IMR-90 (cell line): Measurements from ENCODE around the gene SSBP3. TPM values are rescaled to one million over a fixed set of nuclear protein-coding genes. Genes with fewer than 3 reads are reported as not detected.

Source experiments
- ATAC-seq: fragments of 200-7000 bp; cut with Tn5 transposase; 2 replicates; pipeline ENCODE4 v1.9.1; 2020; ENCODE audit warnings: low read depth, mild to moderate bottlenecking, moderate library complexity
- BruUV-seq: library from RNA; stranded (reverse); fragments of 400-500 nt; replicated peaks from 2 replicates; lab custom pipeline; 2021; lab: Mats Ljungman, UMichigan
- CTCF ChIA-PET: fragments of 300-600 bp; formaldehyde crosslinking; extraction: SDS; loops from one replicate; lab custom pipeline; 2021; ENCODE audit warnings: antibody characterized with exemption; lab: Yijun Ruan, JAX
- POLR2A ChIA-PET: fragments of 300-600 bp; sonication (Branson Sonifier 250); formaldehyde crosslinking; loops from one replicate; lab custom pipeline; 2022; ENCODE audit warnings: antibody characterized with exemption; ENCODE audit not compliant: unreplicated experiment; lab: Charles Lee
- DNase-seq: peaks from one replicate; pipeline ENCODE4 v3.0.0; 2013
- H2AFZ ChIP-seq: replicated peaks from 2 replicates; pipeline ENCODE3; 2013; ENCODE audit warnings: low read length, mild to moderate bottlenecking; ENCODE audit not compliant: poor library complexity
- H2AK5ac ChIP-seq: 2 replicates; pipeline ENCODE4 v1.6.1; 2013; ENCODE audit warnings: low read depth, low read length, inconsistent platforms
- H2AK9ac ChIP-seq: replicated peaks from 2 replicates; pipeline ENCODE3; 2013; ENCODE audit warnings: mild to moderate bottlenecking, low read depth, low read length, moderate library complexity; ENCODE audit not compliant: poor library complexity
- H2BK120ac ChIP-seq: 2 replicates; pipeline ENCODE4 v1.6.1; 2013; ENCODE audit warnings: low read depth, low read length, inconsistent platforms
- H2BK15ac ChIP-seq: 3 replicates; pipeline ENCODE4 v1.6.1; 2013; ENCODE audit warnings: low read depth, low read length, inconsistent platforms
- H2BK20ac ChIP-seq: 2 replicates; pipeline ENCODE4 v1.6.1; 2013; ENCODE audit warnings: low read depth, mild to moderate bottlenecking, inconsistent platforms, low read length, moderate library complexity
- H2BK5ac ChIP-seq: 2 replicates; pipeline ENCODE4 v1.6.1; 2013; ENCODE audit warnings: mild to moderate bottlenecking, low read depth, low read length, inconsistent platforms; ENCODE audit not compliant: poor library complexity, severe bottlenecking
- H3K14ac ChIP-seq: replicated peaks from 2 replicates; pipeline ENCODE4 v1.6.1; 2013; ENCODE audit warnings: low read depth, low read length, inconsistent platforms
- H3K18ac ChIP-seq: 2 replicates; pipeline ENCODE4 v1.6.1; 2013; ENCODE audit warnings: low read depth, low read length, control low read depth
- H3K23ac ChIP-seq: 2 replicates; pipeline ENCODE4 v1.6.1; 2013; ENCODE audit warnings: low read depth, low read length, inconsistent platforms
- H3K27ac ChIP-seq: 2 replicates; pipeline ENCODE4 v1.5.1; 2013; ENCODE audit warnings: mild to moderate bottlenecking, control low read depth, low read length; ENCODE audit not compliant: insufficient read depth
- H3K27me3 ChIP-seq: 2 replicates; pipeline ENCODE4 v1.6.1; 2013; ENCODE audit warnings: low read length; ENCODE audit not compliant: control insufficient read depth, insufficient read depth
- H3K36me3 ChIP-seq: 2 replicates; pipeline ENCODE4 v1.6.1; 2013; ENCODE audit warnings: low read length, mixed read lengths; ENCODE audit not compliant: control insufficient read depth, insufficient read depth
- H3K4ac ChIP-seq: 2 replicates; pipeline ENCODE4 v1.6.1; 2013; ENCODE audit warnings: low read depth, low read length, inconsistent platforms
- H3K4me1 ChIP-seq: 2 replicates; pipeline ENCODE4 v1.6.1; 2013; ENCODE audit warnings: low read length, mixed read lengths; ENCODE audit not compliant: control insufficient read depth, insufficient read depth
- H3K4me2 ChIP-seq: 2 replicates; pipeline ENCODE4 v1.6.1; 2013; ENCODE audit warnings: low read depth, mild to moderate bottlenecking, control low read depth, low read length, moderate library complexity
- H3K4me3 ChIP-seq: 2 replicates; pipeline ENCODE4 v1.5.1; 2013; ENCODE audit warnings: low read depth, mild to moderate bottlenecking, control low read depth, low read length, moderate library complexity; ENCODE audit not compliant: insufficient read depth
- H3K56ac ChIP-seq: 2 replicates; pipeline ENCODE4 v1.6.1; 2013; ENCODE audit warnings: low read length, inconsistent platforms; ENCODE audit not compliant: insufficient read depth; ENCODE audit errors: extremely low read depth
- H3K79me1 ChIP-seq, 2 experiments: 2 replicates each; pipeline ENCODE4 v1.6.1; 2013; ENCODE audit warnings: low read length in 2 of 2, inconsistent platforms in 1 of 2, low read depth in 1 of 2
- H3K9ac ChIP-seq: 2 replicates; pipeline ENCODE4 v1.6.1; 2013; ENCODE audit warnings: low read depth, low read length, control low read depth
- H3K9me1 ChIP-seq: 2 replicates; pipeline ENCODE4 v1.6.1; 2013; ENCODE audit warnings: low read length, inconsistent platforms; ENCODE audit not compliant: insufficient read depth
- H3K9me3 ChIP-seq: 2 replicates; pipeline ENCODE4 v1.6.1; 2013; ENCODE audit warnings: low read length; ENCODE audit not compliant: control insufficient read depth, insufficient read depth
- H4K20me1 ChIP-seq: 2 replicates; pipeline ENCODE4 v1.6.1; 2013; ENCODE audit warnings: low read length, inconsistent platforms; ENCODE audit not compliant: insufficient read depth
- H4K5ac ChIP-seq: 2 replicates; pipeline ENCODE4 v1.6.1; 2013; ENCODE audit warnings: mild to moderate bottlenecking, low read depth, low read length, control low read depth
- H4K8ac ChIP-seq, 2 experiments: 2 replicates each; pipeline ENCODE4 v1.6.1; 2013; ENCODE audit warnings: low read depth in 2 of 2, low read length in 2 of 2, control low read depth in 1 of 2, inconsistent platforms in 1 of 2
- H4K91ac ChIP-seq: 2 replicates; pipeline ENCODE4 v1.6.1; 2013; ENCODE audit warnings: low read depth, low read length, inconsistent platforms; ENCODE audit not compliant: insufficient read depth
- CEBPB ChIP-seq: IDR thresholded peaks from 2 replicates; pipeline ENCODE4 v1.6.1; 2012; ENCODE audit warnings: low read depth, low read length, improper control_type of control experiment
- CHD1 ChIP-seq: IDR thresholded peaks from 2 replicates; pipeline ENCODE4 v1.6.1; 2012; ENCODE audit warnings: low read depth, low read length, improper control_type of control experiment
- CTCF ChIP-seq: conservative IDR thresholded peaks from 2 replicates; pipeline ENCODE4 v1.5.1; 2012; ENCODE audit warnings: mild to moderate bottlenecking, low read depth, low read length, improper control_type of control experiment
- FOS ChIP-seq: fragments of 150-350 bp; IDR thresholded peaks from 2 replicates; pipeline ENCODE4 v1.6.1; 2016; ENCODE audit warnings: low read depth, low read length
- MAZ ChIP-seq: IDR thresholded peaks from 2 replicates; pipeline ENCODE4 v1.6.1; 2012; ENCODE audit warnings: low read depth, mild to moderate bottlenecking, low read length, improper control_type of control experiment, moderate library complexity, borderline replicate concordance
- MXI1 ChIP-seq: IDR thresholded peaks from 2 replicates; pipeline ENCODE4 v1.6.1; 2012; ENCODE audit warnings: low read depth, mild to moderate bottlenecking, low read length, moderate library complexity, borderline replicate concordance
- POLR2A ChIP-seq: IDR thresholded peaks from 2 replicates; pipeline ENCODE4 v1.6.1; 2012; ENCODE audit warnings: mild to moderate bottlenecking, low read depth, low read length
- RAD21 ChIP-seq: IDR thresholded peaks from 2 replicates; pipeline ENCODE4 v1.6.1; 2012; ENCODE audit warnings: low read length, improper control_type of control experiment
- RCOR1 ChIP-seq: IDR thresholded peaks from 2 replicates; pipeline ENCODE4 v1.6.1; 2012; ENCODE audit warnings: mild to moderate bottlenecking, low read length, improper control_type of control experiment; ENCODE audit not compliant: insufficient replicate concordance
- RFX5 ChIP-seq: IDR thresholded peaks from 2 replicates; pipeline ENCODE4 v1.8.0; 2012; ENCODE audit warnings: low read depth, mild to moderate bottlenecking, low read length, moderate library complexity
- SMC3 ChIP-seq: fragments of 150-350 bp; IDR thresholded peaks from 2 replicates; pipeline ENCODE4 v1.6.1; 2016; ENCODE audit warnings: low read depth, mild to moderate bottlenecking, antibody characterized with exemption, low read length, moderate library complexity
- USF2 ChIP-seq: fragments of 150-350 bp; IDR thresholded peaks from 2 replicates; pipeline ENCODE4 v1.6.1; 2017; ENCODE audit warnings: mild to moderate bottlenecking, antibody characterized with exemption, low read length, low read depth
- WGBS, 2 experiments: methylation state at CpG; one replicate each; pipeline versions ENCODE4 v1.1.5 to v1.1.7; 2013; ENCODE audit warnings: missing lambda C conversion rate in 2 of 2; ENCODE audit not compliant: insufficient read length in 1 of 2; ENCODE audit errors: extremely low coverage in 2 of 2; 5-methylcytosine and 5-hydroxymethylcytosine counted together
- dilution Hi-C: fragments of 300-500 bp; cut with HindIII; formaldehyde crosslinking; loops from one replicate; pipeline ENCODE4 v1.14.3; 2018; ENCODE audit warnings: low sequenced_read_pairs; ENCODE audit not compliant: unreplicated experiment
- in situ Hi-C: fragments of 300-500 bp; cut with MboI; formaldehyde crosslinking; loops from 3 replicates; pipeline ENCODE4 v1.14.3; 2019; ENCODE audit warnings: low sequenced_read_pairs, inconsistent platforms, mixed read lengths
- intact Hi-C: fragments of 100-400 bp; cut with micrococcal nuclease; formaldehyde crosslinking; loops from 2 replicates; pipeline ENCODE4 v1.10.0; 2022
- polyA plus RNA-seq, 3 experiments: library from polyadenylated mRNA; depleted of rRNA; stranded (reverse); fragments of >200 nt; gene quantifications; 2 replicates each; pipeline ENCODE4 v1.2.3, GENCODE V29; 2012; ENCODE audit warnings: low replicate concordance in 1 of 3
- total RNA-seq: library from RNA; depleted of rRNA; stranded (reverse); fragments of >200 nt; gene quantifications from 2 replicates; pipeline ENCODE4 v1.2.3, GENCODE V29; 2012

The SSBP3 gene
- total and polyA plus RNA-seq, 2 of the 4 experiments (the other 2 are of a cell fraction), result 10.9 to 39.6 TPM

DNA sequence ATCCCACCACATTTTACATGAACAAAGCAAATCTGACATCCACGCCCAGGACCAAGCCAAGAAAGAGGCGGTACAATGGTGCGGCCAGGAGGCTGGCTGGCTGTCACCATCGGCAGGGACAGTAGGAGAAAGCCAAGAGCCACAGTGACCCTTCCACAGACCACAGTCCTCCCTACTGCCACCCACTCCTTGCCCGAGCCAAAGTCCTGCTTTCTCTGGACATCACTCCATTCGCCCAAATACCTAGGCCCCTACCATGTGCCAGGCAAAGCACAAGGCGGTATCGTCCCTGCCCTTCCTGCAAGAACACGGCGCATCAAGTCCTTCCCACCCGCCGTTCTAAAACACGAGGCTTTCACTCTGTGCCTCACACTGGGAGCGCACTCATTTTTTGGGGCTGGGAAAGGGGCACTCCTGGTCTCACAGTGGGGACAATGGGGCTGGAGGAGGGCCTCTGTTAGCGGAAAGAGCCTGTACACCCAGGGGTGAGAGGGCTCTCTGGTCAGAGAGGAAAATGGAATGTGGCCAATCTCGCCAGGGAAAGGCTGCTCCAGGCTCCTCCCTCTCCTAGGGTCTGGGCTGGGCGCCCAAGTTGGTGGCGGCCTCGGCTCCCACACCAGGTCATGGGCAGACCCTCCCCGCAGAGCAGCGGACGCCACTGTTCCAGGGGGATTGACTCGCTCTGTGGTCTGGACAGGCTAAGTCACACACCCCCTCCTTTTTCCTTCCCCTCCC, 26.5 kb downstream of the SSBP3 start:
- H3K4ac ChIP-seq, result peak overlapping the region; percentile 59; the same call in 1 of the 2 replicates
- no TSS peak for BruUV-seq
- peaks cover 23% of the 10 kb centered on the region for H3K9me1 ChIP-seq
- H2AK9ac ChIP-seq, result peak overlapping the region; percentile 3
- TF ChIP-seq MAZ (no peak), POLR2A (no peak), CEBPB (no peak), RCOR1 (no peak), USF2 (no peak), RFX5 (no peak), CHD1 (no peak), SMC3 (no peak), MXI1 (no peak), RAD21 (no peak), FOS (no peak), CTCF (no peak)
- peaks cover 27 to 78% of the 10 kb centered on the region in 2 experiments; a peak in 3 of 4 replicates for H3K79me1 ChIP-seq
- no peak overlapping the region for H3K9ac ChIP-seq
- no peak overlapping the region for H3K23ac ChIP-seq
- H4K5ac ChIP-seq, result no peak overlapping the region
- no peak overlapping the region for H2AFZ ChIP-seq
- CTCF ChIA-PET, result no interaction called here
- no peak overlapping the region for H3K4me3 ChIP-seq
- H3K18ac ChIP-seq, result no peak overlapping the region
- H2BK5ac ChIP-seq, result no peak overlapping the region
- DNase-seq, result peak; percentile 22
- no peaks in the 10 kb centered on the region for H3K27me3 ChIP-seq
- no peak overlapping the region for H4K91ac ChIP-seq
- peaks cover 37% of the 10 kb centered on the region for H4K20me1 ChIP-seq
- dilution Hi-C loops, result no loop called here
- POLR2A ChIA-PET, result no interaction called here
- peak overlapping the region; percentile 36; the same call in 1 of the 2 replicates for H2BK20ac ChIP-seq
- H3K4me1 ChIP-seq, result peaks cover 21% of the 10 kb centered on the region
- in situ Hi-C loops, result no loop called here
- no peak overlapping the region for H4K8ac ChIP-seq
- 0 out of 2 replicates have a peak overlapping the region, but pooled peaks have one; percentile 18 for H2BK120ac ChIP-seq
- intact Hi-C loops, result no loop called here
- H3K36me3 ChIP-seq, result peaks cover 33% of the 10 kb centered on the region
- WGBS, 2 experiments, result 52% methylated on average over 11 of the region's 23 CpGs; no CpG with 5 or more reads in 1 of the 2 experiments
- H3K4me2 ChIP-seq, result no peak overlapping the region
- H2AK5ac ChIP-seq, result peak overlapping the region; percentile 25; the same call in 1 of the 2 replicates
- H3K56ac ChIP-seq, result no peak overlapping the region
- H2BK15ac ChIP-seq, result no peak overlapping the region
- no peak overlapping the region for H3K14ac ChIP-seq
- no peak for ATAC-seq
- no peaks in the 10 kb centered on the region for H3K9me3 ChIP-seq
- H3K27ac ChIP-seq, result no peak overlapping the region
